ENCODE data around the gene POU4F3. TPM values are rescaled to one million over a fixed set of nuclear protein-coding genes. Genes with fewer than 3 reads are reported as not detected.
A peak's percentile ranks its signal among the peaks of the same experiment; 100 is the strongest.

Gene POU4F3
- total RNA-seq, 1 donor from 2014 or later: 9.5 TPM

- H3K27me3 Mint-ChIP-seq (ENCODE audit: unreplicated experiment): peaks cover 7% of the 10 kb centered on the region
- no peak for TF ChIP-seq CTCF (IDR thresholded peaks at IDR 0.05; ENCODE audit: partially characterized antibody, unreplicated experiment)
- no peak overlapping the region for H3K4me3 Mint-ChIP-seq (ENCODE audit: unreplicated experiment)
- H3K4me1 Mint-ChIP-seq (ENCODE audit: low read depth, unreplicated experiment): peaks cover 19% of the 10 kb centered on the region
- H3K27ac Mint-ChIP-seq (ENCODE audit: unreplicated experiment): no peak overlapping the region
- no peak for DNase-seq
- H3K9me3 Mint-ChIP-seq (ENCODE audit: unreplicated experiment): peaks cover 6% of the 10 kb centered on the region
- no peaks in the 10 kb centered on the region for H3K36me3 Mint-ChIP-seq (ENCODE audit: unreplicated experiment)
Measured at GRCh38 chr5:146368137-146368536, 29.5 kb downstream of the POU4F3 start.

GRCh38 chr5:146369691-146370090 is 31.1 kb downstream of the POU4F3 start:
- Mint-ChIP-seq H3K27me3 (ENCODE audit: unreplicated experiment) (peaks cover 7% of the 10 kb centered on the region), H3K27ac (ENCODE audit: unreplicated experiment) (no peak overlapping the region), H3K9me3 (ENCODE audit: unreplicated experiment) (peaks cover 6% of the 10 kb centered on the region), H3K36me3 (ENCODE audit: unreplicated experiment) (no peaks in the 10 kb centered on the region), H3K4me3 (ENCODE audit: unreplicated experiment) (no peak overlapping the region), H3K4me1 (ENCODE audit: low read depth, unreplicated experiment) (peaks cover 17% of the 10 kb centered on the region)
- DNase-seq: no peak
- no peak for TF ChIP-seq CTCF (IDR thresholded peaks at IDR 0.05; ENCODE audit: partially characterized antibody, unreplicated experiment)

DNA sequence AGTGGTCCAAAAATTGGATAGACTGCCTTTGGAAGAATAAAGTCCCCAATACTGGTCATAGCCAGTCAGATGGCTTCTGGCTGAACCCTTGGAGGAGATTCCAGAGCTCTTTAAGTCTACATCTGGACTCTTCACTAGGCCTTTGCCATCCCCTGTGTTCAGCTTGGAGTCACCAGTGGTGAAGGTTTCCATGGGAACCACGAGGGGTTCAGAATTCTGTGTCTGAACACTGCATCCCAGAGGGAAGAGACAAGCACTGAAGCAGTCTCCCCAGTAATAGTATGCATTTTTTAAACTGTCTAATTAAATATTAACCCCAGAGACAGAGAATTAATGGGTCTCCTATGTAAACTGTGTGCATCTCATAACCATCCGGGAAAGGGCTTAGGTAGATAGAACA is 38.2 kb downstream of the POU4F3 start:
- H3K27ac Mint-ChIP-seq (ENCODE audit: unreplicated experiment): no peak overlapping the region
- no peak overlapping the region for H3K4me3 Mint-ChIP-seq (ENCODE audit: unreplicated experiment)
- no peaks in the 10 kb centered on the region for H3K36me3 Mint-ChIP-seq (ENCODE audit: unreplicated experiment)
- no peak for DNase-seq
- no peaks in the 10 kb centered on the region for H3K9me3 Mint-ChIP-seq (ENCODE audit: unreplicated experiment)
- H3K4me1 Mint-ChIP-seq (ENCODE audit: low read depth, unreplicated experiment): peaks cover 2% of the 10 kb centered on the region
- peaks cover 9% of the 10 kb centered on the region for H3K27me3 Mint-ChIP-seq (ENCODE audit: unreplicated experiment)
- TF ChIP-seq CTCF (IDR thresholded peaks at IDR 0.05; ENCODE audit: partially characterized antibody, unreplicated experiment): no peak

DNA sequence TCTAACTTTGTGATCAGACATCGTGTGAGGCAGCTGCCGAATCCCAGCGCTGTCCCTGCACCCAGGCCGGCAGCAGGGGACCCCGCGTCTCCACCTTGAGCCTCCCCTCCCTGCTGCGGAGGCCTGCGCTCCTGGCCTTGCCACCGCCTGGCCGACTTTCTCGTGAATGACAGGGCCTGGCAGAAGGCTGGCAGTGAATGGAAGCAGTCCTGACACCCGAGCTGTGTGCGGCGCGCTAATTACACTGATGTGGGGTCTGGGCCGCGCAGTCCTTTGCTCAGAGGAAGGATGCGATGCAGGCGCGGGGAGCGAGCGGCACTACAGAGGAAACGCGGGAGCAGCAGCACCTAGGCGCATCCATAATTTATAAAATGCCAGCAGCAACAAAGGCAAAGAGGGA is 40.3 kb downstream of the POU4F3 start:
- H3K36me3 Mint-ChIP-seq (ENCODE audit: unreplicated experiment): no peaks in the 10 kb centered on the region
- no peak overlapping the region for H3K27ac Mint-ChIP-seq (ENCODE audit: unreplicated experiment)
- TF ChIP-seq CTCF (IDR thresholded peaks at IDR 0.05; ENCODE audit: partially characterized antibody, unreplicated experiment): no peak
- H3K27me3 Mint-ChIP-seq (ENCODE audit: unreplicated experiment): peaks cover 9% of the 10 kb centered on the region
- peak overlapping the region; percentile 52 for H3K4me3 Mint-ChIP-seq (ENCODE audit: unreplicated experiment)
- H3K9me3 Mint-ChIP-seq (ENCODE audit: unreplicated experiment): no peaks in the 10 kb centered on the region
- no peak for DNase-seq
- peaks cover 2% of the 10 kb centered on the region for H3K4me1 Mint-ChIP-seq (ENCODE audit: low read depth, unreplicated experiment)

DNA sequence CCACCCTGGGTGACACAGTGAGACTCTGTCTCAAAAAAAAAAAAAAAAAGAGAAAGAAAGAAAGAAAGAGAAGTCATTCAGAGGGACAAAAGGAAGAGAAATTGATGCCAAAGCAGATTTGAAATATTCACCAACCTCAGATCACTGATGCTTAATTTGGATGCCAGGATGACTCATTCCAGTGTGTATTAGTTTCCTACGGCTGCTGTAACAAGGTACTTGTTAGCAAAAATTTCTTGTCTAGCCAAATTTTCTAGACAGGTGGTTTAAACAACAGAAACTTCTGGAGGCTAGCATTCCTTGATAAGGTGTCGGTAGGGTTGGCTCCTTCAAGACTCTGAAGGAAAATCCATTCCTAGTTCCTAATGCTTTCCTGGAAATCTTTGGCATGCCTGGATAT is 42.1 kb downstream of the POU4F3 start:
- H3K36me3 Mint-ChIP-seq (ENCODE audit: unreplicated experiment): no peaks in the 10 kb centered on the region
- no peak for DNase-seq
- no peak overlapping the region for H3K27ac Mint-ChIP-seq (ENCODE audit: unreplicated experiment)
- no peaks in the 10 kb centered on the region for H3K9me3 Mint-ChIP-seq (ENCODE audit: unreplicated experiment)
- H3K27me3 Mint-ChIP-seq (ENCODE audit: unreplicated experiment): peaks cover 9% of the 10 kb centered on the region
- H3K4me3 Mint-ChIP-seq (ENCODE audit: unreplicated experiment): no peak overlapping the region
- no peak for TF ChIP-seq CTCF (IDR thresholded peaks at IDR 0.05; ENCODE audit: partially characterized antibody, unreplicated experiment)
- peaks cover 2% of the 10 kb centered on the region for H3K4me1 Mint-ChIP-seq (ENCODE audit: low read depth, unreplicated experiment)
